Measurements from ENCODE around the gene TMCO4. TPM values are rescaled to one million over a fixed set of nuclear protein-coding genes. Genes with fewer than 3 reads are reported as not detected.

The TMCO4 gene
- total RNA-seq, 1 donor from 2014 or later: 28.7 TPM

- H3K27me3 ChIP-seq: no peaks in the 10 kb centered on the region
- DNase-seq (ENCODE audit: extremely low spot score in 2 of 2): no peak
- peaks cover 0 to 5% of the 10 kb centered on the region in 2 donors for H3K36me3 ChIP-seq
- TF ChIP-seq POLR2AphosphoS5 (IDR thresholded peaks at IDR 0.05; ENCODE audit: insufficient read depth in 1 of 2, low read depth in 1 of 2) (no peak), POLR2A (IDR thresholded peaks at IDR 0.05) (no peak), CTCF (IDR thresholded peaks at IDR 0.05) (no peak)
- intact Hi-C loops (cut with DNase I): no loop called here
- H3K27ac ChIP-seq: no peak overlapping the region
- no peak overlapping the region for H3K4me3 ChIP-seq
- peaks cover 8% of the 10 kb centered on the region for H3K4me1 ChIP-seq
- no peaks in the 10 kb centered on the region for H3K9me3 ChIP-seq
Measured at GRCh38 chr1:19700079-19700777, 99.5 kb downstream of the TMCO4 start.

- TF ChIP-seq POLR2A (IDR thresholded peaks at IDR 0.05): no peak
- TF ChIP-seq POLR2AphosphoS5 (IDR thresholded peaks at IDR 0.05; ENCODE audit: insufficient read depth in 1 of 2, low read depth in 1 of 2): no peak
- no peak for TF ChIP-seq CTCF (IDR thresholded peaks at IDR 0.05)
- H3K4me1 ChIP-seq: no peaks in the 10 kb centered on the region
- intact Hi-C loops (cut with DNase I): no loop called here
- H3K27me3 ChIP-seq: no peaks in the 10 kb centered on the region
- H3K27ac ChIP-seq: no peak overlapping the region
- H3K4me3 ChIP-seq: no peak overlapping the region
- H3K36me3 ChIP-seq: peaks cover 0 to 5% of the 10 kb centered on the region in 2 donors
- no peaks in the 10 kb centered on the region for H3K9me3 ChIP-seq
- no peak for DNase-seq (ENCODE audit: extremely low spot score in 2 of 2)
Measured at GRCh38 chr1:19698181-19698580, 101.5 kb downstream of the TMCO4 start.

- no peaks in the 10 kb centered on the region for H3K27me3 ChIP-seq
- H3K4me3 ChIP-seq: no peak overlapping the region
- H3K36me3 ChIP-seq: peaks cover 0 to 5% of the 10 kb centered on the region in 2 donors
- no peaks in the 10 kb centered on the region for H3K9me3 ChIP-seq
- no peak for DNase-seq (ENCODE audit: extremely low spot score in 2 of 2)
- TF ChIP-seq POLR2AphosphoS5 (IDR thresholded peaks at IDR 0.05; ENCODE audit: insufficient read depth in 1 of 2, low read depth in 1 of 2): no peak
- no peak for TF ChIP-seq CTCF (IDR thresholded peaks at IDR 0.05)
- TF ChIP-seq POLR2A (IDR thresholded peaks at IDR 0.05): no peak
- H3K4me1 ChIP-seq: no peaks in the 10 kb centered on the region
- H3K27ac ChIP-seq: no peak overlapping the region
- intact Hi-C loops (cut with DNase I): no loop called here
Measured at GRCh38 chr1:19696820-19697219, 102.9 kb downstream of the TMCO4 start.

GRCh38 chr1:19695772-19696171 lies 103.9 kb downstream of the TMCO4 start:
- peaks cover 0 to 5% of the 10 kb centered on the region in 2 donors for H3K36me3 ChIP-seq
- no peak for DNase-seq (ENCODE audit: extremely low spot score in 2 of 2)
- TF ChIP-seq POLR2A (IDR thresholded peaks at IDR 0.05): no peak
- no peak for TF ChIP-seq CTCF (IDR thresholded peaks at IDR 0.05)
- no peak for TF ChIP-seq POLR2AphosphoS5 (IDR thresholded peaks at IDR 0.05; ENCODE audit: insufficient read depth in 1 of 2, low read depth in 1 of 2)

GRCh38 chr1:19694298-19694697 lies 105.4 kb downstream of the TMCO4 start:
- H3K27ac ChIP-seq: no peak overlapping the region
- intact Hi-C loops (cut with DNase I): no loop called here
- DNase-seq (ENCODE audit: extremely low spot score in 2 of 2): no peak
- H3K4me1 ChIP-seq: no peaks in the 10 kb centered on the region
- TF ChIP-seq POLR2AphosphoS5 (IDR thresholded peaks at IDR 0.05; ENCODE audit: insufficient read depth in 1 of 2, low read depth in 1 of 2) (no peak), POLR2A (IDR thresholded peaks at IDR 0.05) (no peak), CTCF (IDR thresholded peaks at IDR 0.05) (no peak)
- H3K27me3 ChIP-seq: no peaks in the 10 kb centered on the region
- H3K9me3 ChIP-seq: no peaks in the 10 kb centered on the region
- H3K4me3 ChIP-seq: no peak overlapping the region
- no peaks in the 10 kb centered on the region for H3K36me3 ChIP-seq

More at GRCh38 chr1:19695772-19696171, 103.9 kb downstream of the TMCO4 start:
- Histone ChIP-seq H3K9me3 (no peaks in the 10 kb centered on the region), H3K4me3 (no peak overlapping the region), H3K27me3 (no peaks in the 10 kb centered on the region), H3K27ac (no peak overlapping the region), H3K4me1 (no peaks in the 10 kb centered on the region)
- intact Hi-C loops (cut with DNase I): no loop called here
